Fibroblast of villous mesenchyme (primary cell): ENCODE data around the gene KCNQ5. TPM values are rescaled to one million over a fixed set of nuclear protein-coding genes. Genes with fewer than 3 reads are reported as not detected.
A peak's percentile ranks its signal among the peaks of the same experiment; 100 is the strongest.

ENCODE experiments used
- DNase-seq: peaks from one replicate; pipeline ENCODE4 v3.0.0-alpha.2; 2010; ENCODE audit warnings: low read depth
- H3K4me3 ChIP-seq: 2 replicates; pipeline ENCODE4 v1.5.1; 2011; ENCODE audit warnings: low read depth, mild to moderate bottlenecking, low read length
- total RNA-seq: library from RNA; depleted of rRNA; stranded (reverse); fragments of >200 nt; gene quantifications from 2 replicates; pipeline ENCODE4 v1.2.3, GENCODE V29; 2012
- TF ChIP-seq, protein P1 (sequence below): IDR thresholded peaks from 2 replicates; pipeline ENCODE4 v1.5.1; 2012; ENCODE audit warnings: low read depth, mild to moderate bottlenecking, low read length; ENCODE audit not compliant: insufficient read depth

KCNQ5 gene
- total RNA-seq, 1 donor = 0.86 TPM

DNA sequence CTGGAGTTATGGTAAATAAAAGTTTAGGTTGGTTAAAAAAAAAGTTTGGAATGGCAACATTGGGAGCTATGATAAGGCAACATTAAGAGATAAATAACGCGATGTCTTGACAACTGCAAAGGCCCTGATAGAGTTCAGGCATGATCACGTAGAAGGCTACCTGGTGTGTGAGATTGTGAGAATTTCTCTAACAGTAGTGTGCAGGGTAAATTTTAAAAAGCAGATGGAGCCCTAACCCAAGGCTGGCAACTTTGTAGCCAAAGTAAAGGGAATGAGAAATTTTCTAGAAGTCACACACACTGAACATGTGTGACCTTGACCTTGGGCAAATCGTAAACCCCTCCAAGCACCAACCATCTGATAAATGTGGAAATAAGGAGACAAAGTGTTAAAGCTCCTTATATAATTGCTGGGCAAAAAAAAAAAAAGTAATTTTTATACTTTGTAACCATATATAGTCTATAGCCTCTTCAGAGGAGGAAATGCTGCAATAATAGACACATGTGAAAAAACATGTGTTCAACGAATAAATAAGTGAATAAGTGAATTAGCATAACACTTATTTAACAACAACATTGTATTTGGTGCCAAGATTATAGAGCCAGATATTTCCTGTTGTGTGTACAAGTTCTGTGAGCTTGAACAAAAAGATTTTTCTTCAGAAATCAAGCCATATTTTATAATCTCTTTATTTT, 18.2 kb downstream of the KCNQ5 start:
- TF ChIP-seq, protein P1, sequence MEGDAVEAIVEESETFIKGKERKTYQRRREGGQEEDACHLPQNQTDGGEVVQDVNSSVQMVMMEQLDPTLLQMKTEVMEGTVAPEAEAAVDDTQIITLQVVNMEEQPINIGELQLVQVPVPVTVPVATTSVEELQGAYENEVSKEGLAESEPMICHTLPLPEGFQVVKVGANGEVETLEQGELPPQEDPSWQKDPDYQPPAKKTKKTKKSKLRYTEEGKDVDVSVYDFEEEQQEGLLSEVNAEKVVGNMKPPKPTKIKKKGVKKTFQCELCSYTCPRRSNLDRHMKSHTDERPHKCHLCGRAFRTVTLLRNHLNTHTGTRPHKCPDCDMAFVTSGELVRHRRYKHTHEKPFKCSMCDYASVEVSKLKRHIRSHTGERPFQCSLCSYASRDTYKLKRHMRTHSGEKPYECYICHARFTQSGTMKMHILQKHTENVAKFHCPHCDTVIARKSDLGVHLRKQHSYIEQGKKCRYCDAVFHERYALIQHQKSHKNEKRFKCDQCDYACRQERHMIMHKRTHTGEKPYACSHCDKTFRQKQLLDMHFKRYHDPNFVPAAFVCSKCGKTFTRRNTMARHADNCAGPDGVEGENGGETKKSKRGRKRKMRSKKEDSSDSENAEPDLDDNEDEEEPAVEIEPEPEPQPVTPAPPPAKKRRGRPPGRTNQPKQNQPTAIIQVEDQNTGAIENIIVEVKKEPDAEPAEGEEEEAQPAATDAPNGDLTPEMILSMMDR = peak; percentile 19
- no peak for DNase-seq
- no peak overlapping the region for H3K4me3 ChIP-seq

DNA sequence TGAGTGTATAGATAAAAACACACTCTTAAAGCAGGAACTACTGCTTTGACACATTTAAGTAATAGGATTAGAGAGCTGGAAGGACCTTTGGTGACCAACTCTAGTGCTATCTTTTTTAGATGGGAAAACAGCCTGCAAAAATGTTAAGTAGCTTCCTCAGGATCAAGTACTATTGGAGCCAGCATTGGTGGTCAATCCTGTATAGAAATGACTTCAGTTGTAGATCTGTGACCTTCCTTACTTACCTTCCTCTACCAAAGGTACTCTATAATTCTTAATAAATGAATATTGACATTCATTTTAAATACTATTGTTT, 18.7 kb downstream of the KCNQ5 start:
- H3K4me3 ChIP-seq = no peak overlapping the region
- DNase-seq = no peak
- TF ChIP-seq, protein P1 = no peak

DNA sequence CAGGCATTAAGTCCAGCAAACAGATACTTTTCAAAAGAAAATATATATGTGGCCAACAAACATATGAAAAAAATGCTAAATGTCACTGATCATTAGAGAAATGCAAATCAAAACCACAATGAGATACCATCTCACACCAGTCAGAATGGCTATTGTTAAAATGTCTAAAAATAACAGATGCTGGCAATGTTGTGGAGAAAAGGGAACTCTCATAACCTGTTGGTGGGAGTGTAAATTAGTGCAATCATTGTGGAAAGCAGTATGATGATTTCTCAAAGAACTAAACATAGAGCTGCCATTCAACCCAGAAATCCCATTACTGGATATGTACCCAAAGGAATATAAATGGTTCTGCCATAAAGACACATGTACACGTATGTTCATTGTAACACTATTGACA, 20.6 kb downstream of the KCNQ5 start:
- DNase-seq = no peak
- H3K4me3 ChIP-seq = no peak overlapping the region
- TF ChIP-seq, protein P1 = no peak

DNA sequence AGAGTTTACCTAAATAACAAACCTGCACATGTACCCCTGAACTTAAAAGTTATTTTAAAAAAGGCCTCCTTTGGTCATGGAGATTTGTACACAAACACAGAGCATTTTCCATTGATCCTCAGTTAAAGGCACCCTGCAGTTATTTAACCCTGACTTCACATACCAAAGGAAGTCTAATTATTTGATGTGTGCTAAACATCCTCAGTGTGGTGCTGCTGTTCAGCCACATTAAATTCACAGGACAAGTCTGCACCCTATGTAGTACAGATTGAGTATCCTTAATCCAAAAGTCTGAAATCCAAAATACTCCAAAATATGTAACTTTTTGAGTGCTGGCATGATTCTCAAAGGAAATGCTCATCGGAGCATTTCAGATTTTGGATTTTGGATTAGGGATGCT, 21.4 kb downstream of the KCNQ5 start:
- TF ChIP-seq, protein P1 = peak; percentile 12
- H3K4me3 ChIP-seq = no peak overlapping the region
- DNase-seq = no peak

DNA sequence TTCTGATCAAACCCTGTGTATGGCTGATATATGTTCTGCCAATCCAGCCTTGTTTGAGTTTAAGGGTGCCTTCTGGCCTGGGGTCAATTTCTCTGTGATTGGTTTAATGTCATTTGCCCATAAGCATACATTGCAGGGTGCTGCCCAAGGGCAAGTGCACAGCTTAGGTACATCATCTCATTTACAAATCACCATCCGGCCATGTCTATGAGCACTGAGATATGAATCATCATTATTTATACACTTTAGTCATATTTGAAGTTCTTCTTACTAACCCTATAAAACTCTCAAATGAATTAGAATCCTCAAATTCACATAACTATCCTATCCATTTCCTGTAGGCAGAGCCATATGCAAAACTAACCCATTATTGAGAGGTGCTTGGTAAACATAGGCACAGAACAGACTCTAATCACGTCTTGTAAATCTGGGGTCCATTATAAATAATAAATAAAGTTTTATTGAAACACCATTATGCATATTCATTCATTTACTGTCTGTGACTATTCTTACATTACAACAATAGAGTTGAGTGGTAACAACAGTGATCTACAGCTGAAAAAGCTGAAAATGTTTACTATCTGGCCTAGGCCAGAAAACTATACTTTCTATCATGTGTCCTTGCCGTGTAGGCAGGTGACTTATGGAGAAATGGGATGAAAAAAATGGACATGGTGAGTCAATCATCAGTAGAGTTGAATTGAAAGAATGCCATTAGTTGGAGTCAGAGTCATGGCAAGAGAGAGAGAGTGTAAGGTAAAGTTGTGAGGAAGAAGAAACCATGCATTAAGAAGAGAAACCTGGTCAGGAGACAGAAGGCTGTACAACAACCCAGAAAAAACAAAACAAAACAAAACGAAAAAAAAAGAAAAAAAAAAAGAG, 25.0 kb downstream of the KCNQ5 start:
- DNase-seq = no peak
- H3K4me3 ChIP-seq = no peak overlapping the region
- TF ChIP-seq, protein P1 = no peak

DNA sequence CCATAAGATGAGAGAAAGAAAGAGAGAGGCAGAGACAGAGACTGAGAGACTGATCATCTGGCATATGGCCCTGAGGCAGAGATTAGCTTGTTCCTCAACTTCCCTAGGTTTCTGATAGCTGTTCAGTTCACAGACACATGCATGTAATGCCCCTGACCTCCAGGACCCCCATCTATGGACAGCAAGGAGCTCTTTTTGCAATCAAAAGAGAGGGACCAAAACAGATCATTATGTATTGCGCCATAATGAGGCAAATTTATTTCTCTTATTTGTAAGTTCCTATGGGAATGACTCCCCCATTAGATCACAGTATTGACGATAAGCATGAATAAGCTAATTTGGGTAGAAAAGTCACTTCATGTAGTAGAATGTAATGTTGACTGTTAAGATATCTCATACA, 25.6 kb downstream of the KCNQ5 start:
- DNase-seq = no peak
- TF ChIP-seq, protein P1 = no peak
- H3K4me3 ChIP-seq = no peak overlapping the region
